HG02885 (cell line): ENCODE measurements around the gene LRRC8D.

Source experiments
- ATAC-seq: cut with Tn5 transposase; IDR thresholded peaks from one replicate; pipeline ENCODE4 v1.9.1; 2021; ENCODE audit warnings: mild to moderate bottlenecking; ENCODE audit not compliant: unreplicated experiment, poor library complexity

Gene LRRC8D

GRCh38 chr1:89865498-89866382 is 44.9 kb downstream of the LRRC8D start:
- ATAC-seq: no peak

- no peak for ATAC-seq
These were observed 45.7 kb downstream of the LRRC8D start for GRCh38 chr1:89866568-89866967.

GRCh38 chr1:89870998-89871397 is 50.2 kb downstream of the LRRC8D start:
- ATAC-seq: no peak

DNA sequence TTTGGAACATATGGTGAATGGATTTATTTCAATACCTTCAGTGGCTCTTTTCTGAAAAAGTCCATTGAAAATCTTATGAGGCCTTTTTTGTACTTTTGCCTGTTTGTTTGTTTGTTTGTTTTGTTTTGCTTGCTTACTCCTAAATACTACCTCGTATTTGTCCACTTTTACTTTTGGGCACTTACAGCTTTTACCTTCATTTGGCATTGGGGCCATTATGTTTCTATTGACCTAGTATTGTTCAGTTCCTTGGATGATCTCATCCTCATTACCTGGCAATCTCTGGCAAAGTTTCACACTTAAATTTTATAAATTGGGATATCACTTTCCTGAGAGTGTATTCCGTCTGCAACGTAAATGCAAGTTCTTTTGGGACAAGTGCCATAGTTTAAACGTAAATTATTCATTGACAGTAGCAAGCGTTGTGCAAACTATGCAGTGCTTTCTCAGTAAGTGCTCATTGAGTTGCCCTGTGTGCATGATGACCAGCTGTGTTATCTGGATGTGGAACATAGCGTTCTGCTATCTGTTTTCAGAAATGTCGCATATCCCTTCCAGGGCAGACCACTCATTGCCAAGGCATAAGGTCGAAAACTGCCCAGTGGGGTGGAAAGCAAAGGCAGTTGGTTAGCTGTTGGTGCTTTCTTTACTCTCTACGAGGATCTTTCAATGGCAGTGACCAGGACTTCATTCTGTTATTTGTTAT is 51.1 kb downstream of the LRRC8D start:
- ATAC-seq: no peak

DNA sequence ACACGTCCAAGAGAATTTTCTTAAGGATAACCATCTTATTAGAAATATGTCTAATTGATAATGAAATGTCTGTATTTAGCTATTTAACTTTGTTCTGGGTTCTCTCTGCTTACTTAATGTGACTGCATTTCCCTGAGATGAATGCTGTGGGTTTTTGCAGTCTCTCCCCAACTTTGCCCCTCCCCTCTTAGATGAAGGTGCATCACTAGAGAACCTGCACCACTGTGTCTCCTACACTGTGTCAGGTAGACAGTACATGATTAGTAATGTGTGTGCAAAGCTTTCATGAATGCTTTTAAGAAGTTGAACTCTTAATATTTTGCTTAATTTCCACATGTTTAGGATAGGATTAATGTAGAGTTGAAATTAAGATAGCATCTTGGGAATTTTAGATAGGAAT is 51.7 kb downstream of the LRRC8D start:
- no peak for ATAC-seq

- no peak for ATAC-seq
These were observed 52.5 kb downstream of the LRRC8D start for GRCh38 chr1:89873288-89873687.

DNA sequence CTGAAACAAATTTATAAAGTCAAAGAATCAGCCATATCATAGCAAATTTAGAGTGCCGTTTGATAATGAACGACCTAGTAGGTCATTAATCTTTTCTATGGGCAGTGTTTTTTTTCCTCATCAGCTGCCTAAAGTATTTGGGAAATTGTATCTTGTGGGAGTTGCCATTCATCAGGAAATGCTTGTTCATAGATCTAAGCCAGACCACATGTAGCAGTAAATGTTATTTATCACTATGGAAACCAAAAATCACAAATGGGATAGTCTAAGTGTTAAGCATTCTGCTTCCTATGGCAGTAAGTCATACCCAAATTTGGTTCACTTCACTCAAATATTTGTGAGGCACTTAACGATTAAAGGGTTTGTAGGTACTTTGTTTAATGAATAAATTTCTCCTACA is 52.9 kb downstream of the LRRC8D start:
- ATAC-seq: no peak

GRCh38 chr1:89876463-89876862 is 55.6 kb downstream of the LRRC8D start:
- no peak for ATAC-seq

GRCh38 chr1:89877756-89878155 is 56.9 kb downstream of the LRRC8D start:
- ATAC-seq: no peak

DNA sequence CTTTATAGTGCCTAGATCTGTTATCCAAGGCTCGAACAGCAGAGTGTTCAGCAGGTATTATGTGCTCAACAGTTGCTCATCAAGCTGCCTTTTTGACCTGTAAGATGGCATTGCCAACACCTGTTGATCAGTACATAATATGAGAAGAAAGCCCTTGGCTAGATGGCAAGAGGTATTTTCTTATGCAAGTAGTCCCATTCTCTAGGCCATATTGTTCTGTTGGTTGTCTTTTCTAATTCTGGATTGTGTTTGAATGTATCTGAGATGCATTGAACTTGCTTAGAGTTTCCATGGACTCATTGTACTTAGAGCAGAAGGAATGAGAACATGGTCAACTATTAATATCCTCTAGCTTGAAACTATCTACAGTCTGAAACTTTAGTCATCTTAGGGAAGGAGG is 57.4 kb downstream of the LRRC8D start:
- no peak for ATAC-seq

- no peak for ATAC-seq
These were observed 59.8 kb downstream of the LRRC8D start for GRCh38 chr1:89880679-89881078.

DNA sequence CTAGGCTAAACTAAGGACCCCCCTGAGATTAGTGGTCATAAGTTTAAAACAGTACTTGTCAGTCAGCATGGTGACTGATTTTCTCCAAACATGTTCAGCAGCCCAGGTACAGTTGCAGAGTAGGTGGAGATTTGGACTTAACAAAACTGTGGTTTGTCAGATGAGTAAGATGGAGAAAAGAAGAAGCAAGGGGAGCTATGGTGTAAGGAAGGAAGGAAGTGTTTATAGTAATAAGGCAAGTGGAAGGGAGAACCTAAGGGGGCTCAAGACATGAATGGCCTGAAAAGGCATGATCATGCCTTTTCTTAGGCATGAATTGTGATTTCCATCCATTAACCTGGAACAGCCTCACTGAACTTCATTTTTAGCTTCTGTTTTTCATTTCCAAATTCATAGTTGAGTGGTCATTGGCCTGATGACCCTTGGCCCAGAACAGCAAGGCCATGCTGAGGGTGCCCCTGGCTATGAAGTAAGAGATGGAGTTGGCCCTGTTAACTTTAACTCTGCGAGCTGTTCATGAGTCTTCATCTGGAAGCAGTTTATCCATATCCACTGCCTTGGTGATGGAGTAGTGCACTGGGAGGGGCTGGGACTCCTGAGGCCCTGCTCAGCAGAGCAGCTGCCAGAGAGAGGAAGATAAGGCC is 60.7 kb downstream of the LRRC8D start:
- ATAC-seq: no peak

- ATAC-seq: no peak
These were observed 61.7 kb downstream of the LRRC8D start for GRCh38 chr1:89882348-89883029.

DNA sequence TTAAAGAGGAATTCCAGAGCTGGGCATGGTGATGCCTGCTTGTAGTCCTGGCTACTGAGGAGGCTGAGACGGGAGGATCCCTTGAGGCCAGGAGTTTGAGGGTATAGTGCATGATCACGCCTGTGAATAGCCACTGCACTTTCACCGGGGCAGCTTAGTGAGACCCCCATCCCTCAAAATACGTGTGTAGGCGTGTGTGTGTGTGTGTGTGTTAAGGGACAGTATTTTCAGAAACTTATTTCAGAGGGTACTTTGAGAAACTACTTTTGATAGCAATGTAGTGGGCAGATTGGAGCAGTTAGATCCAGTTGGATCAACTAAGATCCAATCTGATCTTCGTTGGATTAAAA is 62.2 kb downstream of the LRRC8D start:
- no peak for ATAC-seq

- ATAC-seq: no peak
These were observed 64.1 kb downstream of the LRRC8D start for GRCh38 chr1:89884718-89885596.

- no peak for ATAC-seq
These were observed 66.4 kb downstream of the LRRC8D start for GRCh38 chr1:89887270-89887669.

DNA sequence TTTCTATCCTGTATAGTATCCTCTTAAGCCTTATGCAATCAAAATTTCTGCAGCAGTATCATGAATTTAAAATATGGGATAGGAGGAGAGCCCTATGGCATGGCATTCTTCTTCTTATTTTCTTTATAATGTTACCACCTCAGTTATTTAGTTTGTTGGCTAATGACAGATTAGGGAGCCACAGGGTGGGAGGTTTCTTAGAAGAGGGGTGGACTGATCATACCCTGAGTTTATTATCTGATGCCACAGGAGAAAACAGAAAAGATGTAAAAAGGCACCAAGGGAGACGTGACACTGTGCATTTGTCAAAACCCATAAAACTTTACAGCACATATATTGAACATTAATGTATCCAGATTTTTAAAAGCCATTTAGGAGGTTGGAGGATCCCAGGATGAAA is 66.9 kb downstream of the LRRC8D start:
- ATAC-seq: no peak

GRCh38 chr1:89888480-89889322 is 67.9 kb downstream of the LRRC8D start:
- no peak for ATAC-seq

DNA sequence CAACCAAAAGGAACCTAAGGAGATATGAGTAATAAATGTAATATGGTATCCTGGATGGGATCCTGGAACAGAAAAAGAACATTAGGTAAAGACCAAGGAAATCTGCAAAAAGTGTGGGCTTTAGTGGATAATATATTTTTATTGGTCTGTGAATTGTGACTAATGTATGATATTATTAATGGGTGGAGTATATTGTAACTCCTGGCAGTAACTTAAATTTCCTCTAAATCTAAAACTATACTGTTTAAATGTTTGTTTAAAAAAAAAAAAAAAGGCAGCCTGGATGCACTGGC is 68.4 kb downstream of the LRRC8D start:
- no peak for ATAC-seq
